K562 (cell line): ENCODE results near the gene TRAPPC2B. TPM values are rescaled to one million over a fixed set of nuclear protein-coding genes. Genes with fewer than 3 reads are reported as not detected.
A peak's percentile ranks its signal among the peaks of the same experiment; 100 is the strongest.

Experiments used
- ATAC-seq: fragments of 200-7000 bp; cut with Tn5 transposase; 3 replicates; pipeline ENCODE4 v1.9.1; 2020; ENCODE audit warnings: moderate library complexity
- BruUV-seq: library from RNA; stranded (reverse); fragments of 400-500 nt; replicated peaks from 2 replicates; lab custom pipeline; 2021; lab: Mats Ljungman, UMichigan
- CTCF ChIA-PET: fragments of 300-600 bp; formaldehyde crosslinking; extraction: SDS; loops from one replicate; lab custom pipeline; 2021; ENCODE audit warnings: low intra/inter-chr PET ratio; lab: Yijun Ruan, JAX
- POLR2A ChIA-PET: fragments of 300-600, 350-650 bp; sonication (Branson Sonifier 250); formaldehyde crosslinking; extraction: SDS; loops from one replicate; lab custom pipeline; 2021; ENCODE audit warnings: antibody characterized with exemption, inconsistent platforms; lab: Yijun Ruan, JAX
- DNase-seq, 4 experiments: peaks; one replicate each; pipeline versions ENCODE4 v3.0.0 to v3.0.0-alpha.2; 2011 to 2018; ENCODE audit warnings: low spot score in 3 of 4, mixed read lengths in 3 of 4; ENCODE audit errors: extremely low read depth in 1 of 4
- FAIRE-seq: peaks from 2 replicates; lab custom pipeline; 2011; peaks lifted over from hg19 to GRCh38; lab: Jason Lieb, UNC
- H2AFZ ChIP-seq: 2 replicates; pipeline ENCODE4 v1.6.0; 2011; ENCODE audit warnings: low read depth, low read length, control low read depth, inconsistent platforms
- H3K27ac ChIP-seq: fragments of 200-600 bp; 3 replicates; pipeline ENCODE4 v1.8.0; 2011; ENCODE audit warnings: low read depth, mild to moderate bottlenecking, control low read depth, inconsistent platforms, low read length, moderate library complexity, mixed read lengths; ENCODE audit errors: extremely low read depth
- H3K27me3 ChIP-seq, 2 experiments: fragments of 300-600 bp in 1 of 2; 2 replicates in 1 of 2; 3 replicates in 1 of 2; pipeline versions ENCODE4 v1.6.0 to v1.8.0; 2011; ENCODE audit warnings: inconsistent platforms in 2 of 2, low read length in 2 of 2, mild to moderate bottlenecking in 1 of 2, mixed read lengths in 1 of 2, moderate library complexity in 1 of 2; ENCODE audit not compliant: control insufficient read depth in 2 of 2, insufficient read depth in 2 of 2
- H3K36me3 ChIP-seq: fragments of 300-600 bp; 3 replicates; pipeline ENCODE4 v1.8.0; 2011; ENCODE audit warnings: mild to moderate bottlenecking, low read length, inconsistent platforms; ENCODE audit not compliant: control insufficient read depth, insufficient read depth
- H3K4me1 ChIP-seq, 2 experiments: fragments of 200-600 bp in 1 of 2; replicated peaks in 1 of 2; 2 replicates in 1 of 2; 3 replicates in 1 of 2; pipeline versions ENCODE4 v1.5.1 to v1.8.0; 2011; ENCODE audit warnings: inconsistent platforms in 2 of 2, low read length in 2 of 2, mild to moderate bottlenecking in 1 of 2, mixed read lengths in 1 of 2, moderate library complexity in 1 of 2; ENCODE audit not compliant: control insufficient read depth in 2 of 2, insufficient read depth in 2 of 2
- H3K4me2 ChIP-seq: 2 replicates; pipeline ENCODE4 v1.6.1; 2011; ENCODE audit warnings: low read length, control low read depth, inconsistent platforms, mixed read lengths; ENCODE audit not compliant: insufficient read depth
- H3K4me3 ChIP-seq: fragments of 200-600 bp; sonication (generic), shearing (Covaris generic); 2 replicates; pipeline ENCODE4 v1.5.1; 2016; ENCODE audit warnings: control low read depth, inconsistent platforms
- H3K79me2 ChIP-seq: fragments of 200-600 bp; 3 replicates; pipeline ENCODE4 v1.8.0; 2011; ENCODE audit warnings: low read length, inconsistent platforms; ENCODE audit not compliant: control insufficient read depth, insufficient read depth
- H3K9ac ChIP-seq, 2 experiments: 2 replicates each; pipeline versions ENCODE4 v1.6.0 to v1.6.1; 2011; ENCODE audit warnings: low read depth in 2 of 2, low read length in 2 of 2, control low read depth in 1 of 2, inconsistent platforms in 1 of 2, mild to moderate bottlenecking in 1 of 2, mixed read lengths in 1 of 2; ENCODE audit not compliant: insufficient read depth in 1 of 2
- H3K9me1 ChIP-seq: one replicate; pipeline ENCODE4 v1.6.0; 2011; ENCODE audit warnings: inconsistent platforms, mild to moderate bottlenecking, low read length, moderate library complexity; ENCODE audit not compliant: control insufficient read depth, insufficient read depth
- H3K9me3 ChIP-seq: replicated peaks from 2 replicates; pipeline ENCODE4 v1.5.1; 2011; ENCODE audit warnings: low read depth, low read length, inconsistent platforms; ENCODE audit not compliant: control insufficient read depth, insufficient read depth
- H4K20me1 ChIP-seq: replicated peaks from 2 replicates; pipeline ENCODE4 v1.6.1; 2011; ENCODE audit warnings: low read length, inconsistent platforms, mixed read lengths; ENCODE audit not compliant: control insufficient read depth, insufficient read depth
- AFF4 ChIP-seq: sonication (generic); formaldehyde crosslinking; IDR thresholded peaks from 2 replicates; pipeline ENCODE4 v1.8.0; 2023; ENCODE audit warnings: mild to moderate bottlenecking, missing genetic modification reagents
- HSF4 ChIP-seq: fragments of 250-450 bp; sonication (Bioruptor Pico); IDR thresholded peaks from 2 replicates; pipeline ENCODE4 v2.1.2; 2022; ENCODE audit warnings: mild to moderate bottlenecking, moderate library complexity, borderline replicate concordance
- MAZ ChIP-seq, 2 experiments: fragments of 450-650 bp in 1 of 2; sonication (generic) in 1 of 2; formaldehyde crosslinking; IDR thresholded peaks in 1 of 2; conservative IDR thresholded peaks in 1 of 2; 2 replicates each; pipeline versions ENCODE4 v1.4.0 to v1.5.0; 2020; ENCODE audit warnings: mild to moderate bottlenecking in 1 of 2, missing genetic modification reagents in 1 of 2
- MBD2 ChIP-seq: sonication (generic); IDR thresholded peaks from 2 replicates; pipeline ENCODE4 v1.6.1; 2016; ENCODE audit warnings: low read depth, borderline replicate concordance
- NBN ChIP-seq: fragments of 450-650 bp; IDR thresholded peaks from 2 replicates; pipeline ENCODE4 v1.6.1; 2016; ENCODE audit warnings: low read depth, mild to moderate bottlenecking
- SRF ChIP-seq, 2 experiments: fragments of 250-450, 450-650 bp in 1 of 2; sonication (Bioruptor Pico) in 1 of 2; sonication (generic) in 1 of 2; formaldehyde crosslinking; IDR thresholded peaks; 2 replicates each; pipeline versions ENCODE4 v1.5.0 to v1.5.1; 2020 to 2022; ENCODE audit warnings: mild to moderate bottlenecking in 1 of 2, missing genetic modification reagents in 1 of 2
- TAF9B ChIP-seq: fragments of 450-650 bp; IDR thresholded peaks from 2 replicates; pipeline ENCODE4 v1.6.1; 2018; ENCODE audit warnings: mild to moderate bottlenecking; ENCODE audit not compliant: partially characterized antibody
- WHSC1 ChIP-seq: IDR thresholded peaks from one replicate; pipeline ENCODE4 v1.6.1; 2012; ENCODE audit warnings: low read length, control low read depth, inconsistent platforms
- ZFP36 ChIP-seq: fragments of 150-350 bp; IDR thresholded peaks from 2 replicates; pipeline ENCODE4 v1.6.1; 2018; ENCODE audit warnings: low read length, low read depth; ENCODE audit not compliant: partially characterized antibody
- ZFP91 ChIP-seq: sonication (generic); formaldehyde crosslinking; IDR thresholded peaks from 2 replicates; pipeline ENCODE4 v1.8.0; 2022; ENCODE audit warnings: mild to moderate bottlenecking, missing genetic modification reagents
- ZFX ChIP-seq: sonication (generic); formaldehyde crosslinking; IDR thresholded peaks from 2 replicates; pipeline ENCODE4 v1.8.0; 2022; ENCODE audit warnings: mild to moderate bottlenecking, missing genetic modification reagents, moderate library complexity
- WGBS: fragments of 100-300 bp; shearing (Covaris generic); methylation state at CpG from one replicate; pipeline ENCODE4 v1.1.6; 2016; ENCODE audit warnings: low coverage, mixed read lengths; ENCODE audit not compliant: insufficient coverage; ENCODE audit errors: missing lambda C conversion rate; 5-methylcytosine and 5-hydroxymethylcytosine counted together
- in situ Hi-C: fragments of 300-500 bp; cut with MboI; formaldehyde crosslinking; loops from 4 replicates; pipeline ENCODE4 v1.15.0; 2018; ENCODE audit warnings: inconsistent platforms, mixed read lengths
- intact Hi-C: fragments of 100-400 bp; cut with micrococcal nuclease; formaldehyde crosslinking; loops from 2 replicates; pipeline ENCODE4 v1.14.2; 2022
- polyA plus RNA-seq, 8 experiments: library from polyadenylated mRNA; depleted of rRNA in 4 of 8; stranded (reverse) in 5 of 8; unstranded in 3 of 8; fragments of >200 nt; fragmentation: Nextera tagmentation in 2 of 8; fragmentation: Illumina TruSeq in 1 of 8; extraction: Ambion mirVana in 2 of 8; extraction: Trizol in 1 of 8; gene quantifications; 2 replicates each; pipeline versions ENCODE4 v1.2.1 to v1.2.3, GENCODE V29; 2011 to 2014; ENCODE audit warnings: inconsistent platforms in 1 of 8, missing spikeins in 1 of 8
- total RNA-seq, 7 experiments: library from RNA; depleted of rRNA in 6 of 7; stranded (reverse); fragments of >200 nt in 6 of 7; fragmentation: Illumina TruSeq in 2 of 7; extraction: Trizol in 2 of 7; gene quantifications; 2 replicates each; pipeline versions ENCODE4 v1.2.1 to v1.2.3, GENCODE V29; 2011 to 2021; ENCODE audit warnings: low replicate concordance in 1 of 7

TRAPPC2B gene
- total and polyA plus RNA-seq, 9 of the 15 experiments (the other 6 are each of a cell fraction or from before 2014, with no cell fraction given) = 2.2 to 20.4 (median 4.6) TPM

GRCh38 chr19:57389194-57389729 lies 25.9 kb downstream of the TRAPPC2B start:
- CTCF ChIA-PET = no interaction called here
- Histone ChIP-seq H3K36me3 (no peaks in the 10 kb centered on the region), H3K27ac (peak overlapping the region; percentile 83), H3K79me2 (peaks cover 24% of the 10 kb centered on the region), H3K4me1 (peaks cover 4 to 6% of the 10 kb centered on the region in 2 experiments; a peak in 4 of 5 replicates), H3K27me3 (no peaks in the 10 kb centered on the region), H3K9me1 (no peaks in the 10 kb centered on the region), H4K20me1 (no peaks in the 10 kb centered on the region), H2AFZ (peak overlapping the region; percentile 99), H3K4me3 (peak overlapping the region; percentile 61), H3K4me2 (peak overlapping the region; percentile 93), H3K9me3 (peaks cover 6% of the 10 kb centered on the region), H3K9ac (peak overlapping the region in 1 of 2 experiments; percentile 75; a peak in 2 of 4 replicates)
- no peak for FAIRE-seq
- in situ Hi-C loops (no loop called here), intact Hi-C loops (no loop called here)
- BruUV-seq = no TSS peak
- ATAC-seq = no peak
- POLR2A ChIA-PET = interaction anchor here (0.6 to 1.3 kb wide), 10 partner anchors 8 to 1180 kb away, joined by 3 to 4 read pairs (median 3); partner anchors contain the start of genes TRAPPC2B, ZNF17 and ZNF547
- no peak for DNase-seq
- WGBS = 30% methylated on average over 11 of the region's 11 CpGs
- peak; percentile 21 for TF ChIP-seq TAF9B
- no peak for TF ChIP-seq HSF4 (CRISPR knock-in tag)
- TF ChIP-seq ZFP91 (CRISPR knock-in tag) = peak; percentile 87
- TF ChIP-seq SRF (CRISPR knock-in tag; IDR thresholded peaks at IDR 0.05) = peak; percentile 95 to 100
- TF ChIP-seq MBD2 = no peak
- no peak for TF ChIP-seq WHSC1
- TF ChIP-seq ZFP36 = peak; percentile 24
- 0 out of 2 replicates have a peak, but pooled peaks have one; percentile 6 for TF ChIP-seq NBN
- no peak for TF ChIP-seq AFF4 (CRISPR knock-in tag)
- TF ChIP-seq ZFX (CRISPR knock-in tag) = no peak
- peak in 1 of 2 experiments; percentile 68; a peak in 2 of 4 replicates for TF ChIP-seq MAZ (CRISPR knock-in tag; conservative IDR thresholded peaks at IDR 0.05 in 1 of 2, IDR thresholded peaks at IDR 0.05 in 1 of 2)
